Sigmoid colon (tissue), 7 donors: Measurements from ENCODE around the gene DAPK3. TPM values are rescaled to one million over a fixed set of nuclear protein-coding genes. Genes with fewer than 3 reads are reported as not detected.
A peak's percentile ranks its signal among the peaks of the same experiment; 100 is the strongest.

Source experiments
- DNase-seq: peaks from one replicate; pipeline ENCODE4 v3.0.0-alpha.2; 2019
- H3K27ac ChIP-seq, 4 donors: fragments of 200-600 bp; sonication (generic); one replicate each; pipeline ENCODE4 v1.5.1; 2016 to 2019; ENCODE audit warnings: mild to moderate bottlenecking in 1 of 4
- H3K27me3 ChIP-seq, 3 donors: fragments of 200-600 bp; sonication (generic); one replicate each; pipeline ENCODE4 v1.5.1; 2019; ENCODE audit warnings: mild to moderate bottlenecking in 1 of 3
- H3K36me3 ChIP-seq, 4 donors: fragments of 200-600 bp; sonication (generic); one replicate each; pipeline ENCODE4 v1.5.1; 2016 to 2019
- H3K4me1 ChIP-seq, 4 donors: fragments of 200-600 bp; sonication (generic); one replicate each; pipeline ENCODE4 v1.5.1; 2017 to 2019
- H3K4me3 ChIP-seq, 4 donors: fragments of 200-600 bp; sonication (generic); one replicate each; pipeline ENCODE4 v1.5.1; 2017 to 2019; ENCODE audit warnings: mild to moderate bottlenecking in 2 of 4, moderate library complexity in 1 of 4
- H3K9me3 ChIP-seq, 4 donors: fragments of 200-600 bp in 3 of 4; sonication (generic) in 3 of 4; one replicate each; pipeline versions ENCODE4 v1.5.1 to v1.6.1; 2013 to 2019
- CTCF ChIP-seq, 4 experiments: fragments of 450-650 bp in 3 of 4; fragments of 200-600 bp in 1 of 4; IDR thresholded peaks; one replicate each; pipeline ENCODE4 v1.5.1; 2016 to 2019; ENCODE audit warnings: antibody characterized with exemption in 4 of 4, mild to moderate bottlenecking in 3 of 4, moderate library complexity in 2 of 4
- EP300 ChIP-seq, 4 donors: sonication (generic); formaldehyde crosslinking; IDR thresholded peaks; one replicate each; pipeline ENCODE4 v1.6.1; 2017; ENCODE audit warnings: antibody characterized with exemption in 4 of 4
- POLR2A ChIP-seq, 2 donors: fragments of 450-650 bp; IDR thresholded peaks; one replicate each; pipeline ENCODE4 v1.6.1; 2016; ENCODE audit warnings: antibody characterized with exemption in 2 of 2, mild to moderate bottlenecking in 2 of 2, moderate library complexity in 2 of 2
- POLR2AphosphoS5 ChIP-seq, 4 donors: sonication (generic); formaldehyde crosslinking; IDR thresholded peaks; one replicate each; pipeline ENCODE4 v1.6.1; 2017; ENCODE audit warnings: antibody characterized with exemption in 4 of 4
- WGBS, 2 donors: extraction: QIAGEN DNeasy Blood & Tissue Kit; methylation state at CpG; one replicate each; pipeline ENCODE4 v1.1.7; 2013; 5-methylcytosine and 5-hydroxymethylcytosine counted together
- intact Hi-C: fragments of 100-400 bp; cut with DNase I; formaldehyde crosslinking; loops from one replicate; pipeline ENCODE4 v1.15.1; 2023
- polyA plus RNA-seq, 3 donors: library from polyadenylated mRNA; stranded (reverse); fragments of 200-250 nt; gene quantifications; one replicate each; pipeline ENCODE4 v1.2.3, GENCODE V29; 2013
- total RNA-seq, 4 donors: library from RNA; depleted of rRNA; stranded (reverse); fragments of >200 nt; gene quantifications; one replicate each; pipeline ENCODE4 v1.1.0, GENCODE V29; 2016
- donor health status: healthy with polysubstance abuse.
- donor health status: Bipolar disorder and iron deficiency.
- donor health status: healthy.

The DAPK3 gene
- total and polyA plus RNA-seq, 7 donors: 38.4 to 167 (median 91.3) TPM

GRCh38 chr19:3986260-3987041 lies 15.6 kb upstream of the DAPK3 start:
- no peak for DNase-seq
- H3K36me3 ChIP-seq: peaks cover 27 to 30% (median 29%) of the 10 kb centered on the region in 4 donors
- 2 to 3% methylated on average over 21 of the region's 21 CpGs for WGBS, 2 donors
- peaks cover 0 to 56% (median 49%) of the 10 kb centered on the region in 4 donors for H3K4me1 ChIP-seq
- no peaks in the 10 kb centered on the region for H3K27me3 ChIP-seq
- H3K9me3 ChIP-seq: no peaks in the 10 kb centered on the region
- TF ChIP-seq EP300 (IDR thresholded peaks at IDR 0.05) (no peak), POLR2AphosphoS5 (IDR thresholded peaks at IDR 0.05) (peak in 3 of 4 donors; percentile 49 to 64 (median 61)), POLR2A (IDR thresholded peaks at IDR 0.05) (no peak), CTCF (IDR thresholded peaks at IDR 0.05) (peak; percentile 57 to 74 (median 66))
- intact Hi-C loops: loop anchor here (2.0 to 10.0 kb wide), 6 partner anchors 81 to 528 kb away; partner anchors contain the start of genes ANKRD24, MAP2K2, PLIN4 and SIRT6
- peak overlapping the region; percentile 92 to 96 (median 94) for H3K27ac ChIP-seq
- peak overlapping the region in 3 of 4 donors; percentile 70 to 84 (median 81) for H3K4me3 ChIP-seq

- Histone ChIP-seq H3K27me3 (no peaks in the 10 kb centered on the region), H3K36me3 (peaks cover 34 to 37% (median 36%) of the 10 kb centered on the region in 4 donors), H3K27ac (peak overlapping the region; percentile 92 to 96 (median 94)), H3K4me1 (peaks cover 0 to 62% (median 49%) of the 10 kb centered on the region in 4 donors), H3K9me3 (no peaks in the 10 kb centered on the region), H3K4me3 (peak overlapping the region; percentile 70 to 86 (median 82))
- 2 to 5% methylated on average over 19 of the region's 19 CpGs for WGBS, 2 donors
- DNase-seq: no peak
- no peak for TF ChIP-seq POLR2AphosphoS5 (IDR thresholded peaks at IDR 0.05)
- intact Hi-C loops: loop anchor here (2.0 to 10.0 kb wide), 7 partner anchors 15 to 529 kb away; partner anchors contain the start of genes ANKRD24, DAPK3, MAP2K2 and PLIN4
Observed at GRCh38 chr19:3985643-3986259, 14.9 kb upstream of the DAPK3 start.

- Histone ChIP-seq H3K4me1 (peaks cover 0 to 62% (median 49%) of the 10 kb centered on the region in 4 donors), H3K27me3 (no peaks in the 10 kb centered on the region), H3K9me3 (no peaks in the 10 kb centered on the region), H3K27ac (peak within 1 kb of the TSS; percentile 92 to 96 (median 94)), H3K4me3 (peak within 1 kb of the TSS; percentile 70 to 86 (median 82)), H3K36me3 (peaks cover 41 to 44% (median 42%) of the 10 kb centered on the region in 4 donors)
- peak; percentile 95 for DNase-seq
- TF ChIP-seq POLR2A (IDR thresholded peaks at IDR 0.05) (peak; percentile 99), POLR2AphosphoS5 (IDR thresholded peaks at IDR 0.05) (peak; percentile 100), EP300 (IDR thresholded peaks at IDR 0.05) (peak in 2 of 4 donors; percentile 9 to 23), CTCF (IDR thresholded peaks at IDR 0.05) (no peak)
- 0% methylated on average over 80 of the region's 80 CpGs for WGBS, 2 donors
- intact Hi-C loops: loop anchor here (2.0 to 10.0 kb wide), 5 partner anchors 14 to 530 kb away; partner anchors contain the start of genes ANKRD24, DAPK3, MAP2K2 and PLIN4
Observed at GRCh38 chr19:3984908-3985642, 14.2 kb upstream of the DAPK3 start, which contains the start of gene EEF2. Gene EEF2, minus strand, starts transcription at chr19:3985463. Its CDS starts 83 bp downstream, at chr19:3985380.

- 0% methylated on average over 10 of the region's 10 CpGs for WGBS, 2 donors
- no peak for DNase-seq
- Histone ChIP-seq H3K4me1 (peaks cover 0 to 62% (median 49%) of the 10 kb centered on the region in 4 donors), H3K27me3 (no peaks in the 10 kb centered on the region), H3K36me3 (peaks cover 46 to 49% (median 48%) of the 10 kb centered on the region in 4 donors), H3K4me3 (peak overlapping the region; percentile 70 to 86 (median 82)), H3K9me3 (no peaks in the 10 kb centered on the region), H3K27ac (peak overlapping the region; percentile 92 to 96 (median 94))
- intact Hi-C loops: loop anchor here (2.0 to 10.0 kb wide), 2 partner anchors 14 to 530 kb away; partner anchors contain the start of genes DAPK3 and PLIN4
- no peak for TF ChIP-seq EP300 (IDR thresholded peaks at IDR 0.05)
- TF ChIP-seq CTCF (IDR thresholded peaks at IDR 0.05): no peak
- TF ChIP-seq POLR2AphosphoS5 (IDR thresholded peaks at IDR 0.05): no peak
- no peak for TF ChIP-seq POLR2A (IDR thresholded peaks at IDR 0.05)
Observed at GRCh38 chr19:3984584-3984907, 13.6 kb upstream of the DAPK3 start.
